H1 (cell line): ENCODE measurements around the gene OVCH2. TPM values are rescaled to one million over a fixed set of nuclear protein-coding genes. Genes with fewer than 3 reads are reported as not detected.

Experiments used
- CTCF ChIA-PET: fragments of 300-600 bp; sonication (Branson Sonifier 250); formaldehyde crosslinking; loops from one replicate; lab custom pipeline; 2021; ENCODE audit not compliant: partially characterized antibody; lab: Charles Lee
- POLR2A ChIA-PET: fragments of 300-600 bp; sonication (Branson Sonifier 250); formaldehyde crosslinking; loops from one replicate; lab custom pipeline; 2021; ENCODE audit warnings: inconsistent platforms; ENCODE audit not compliant: partially characterized antibody; lab: Charles Lee
- DNase-seq, 2 experiments: peaks; one replicate each; pipeline versions ENCODE4 v3.0.0 to v3.0.0-alpha.2; 2010 to 2022; ENCODE audit warnings: low spot score in 2 of 2, low read depth in 1 of 2, mixed read lengths in 1 of 2
- FAIRE-seq: peaks from 2 replicates; lab custom pipeline; 2011; peaks lifted over from hg19 to GRCh38; lab: Jason Lieb, UNC
- H2AFZ ChIP-seq: 2 replicates; pipeline ENCODE4 v1.8.1; 2012; ENCODE audit warnings: low read length, inconsistent platforms
- H2AK5ac ChIP-seq: 2 replicates; pipeline ENCODE4 v1.6.1; 2013; ENCODE audit warnings: low read depth, low read length
- H2BK120ac ChIP-seq: replicated peaks from 2 replicates; pipeline ENCODE3; 2013; ENCODE audit warnings: low read depth, low read length, inconsistent platforms
- H2BK12ac ChIP-seq: 2 replicates; pipeline ENCODE4 v1.6.1; 2013; ENCODE audit warnings: low read depth, low read length
- H2BK15ac ChIP-seq: 2 replicates; pipeline ENCODE4 v1.6.1; 2013; ENCODE audit warnings: low read length
- H2BK20ac ChIP-seq: 2 replicates; pipeline ENCODE4 v1.6.1; 2013; ENCODE audit warnings: low read length
- H2BK5ac ChIP-seq: 2 replicates; pipeline ENCODE4 v1.6.1; 2013; ENCODE audit warnings: low read depth, low read length
- H3K14ac ChIP-seq: 2 replicates; pipeline ENCODE4 v1.6.1; 2013; ENCODE audit warnings: inconsistent platforms; ENCODE audit not compliant: insufficient read length
- H3K18ac ChIP-seq: 2 replicates; pipeline ENCODE4 v1.6.1; 2013; ENCODE audit warnings: low read length; ENCODE audit errors: extremely low read depth
- H3K23ac ChIP-seq: 2 replicates; pipeline ENCODE4 v1.6.1; 2013; ENCODE audit warnings: inconsistent platforms; ENCODE audit not compliant: insufficient read length
- H3K23me2 ChIP-seq: 2 replicates; pipeline ENCODE4 v1.6.1; 2013; ENCODE audit warnings: low read depth, low read length
- H3K27ac ChIP-seq: 2 replicates; pipeline ENCODE4 v1.6.1; 2011; ENCODE audit warnings: low read depth, low read length, inconsistent platforms
- H3K27me3 ChIP-seq, 4 experiments: replicated peaks in 1 of 4; 1 replicate in 1 of 4; 2 replicates in 3 of 4; pipeline versions ENCODE4 v1.6.1 to v1.8.1; 2011 to 2013; ENCODE audit warnings: low read length in 3 of 4, mild to moderate bottlenecking in 3 of 4, inconsistent platforms in 2 of 4, mixed read lengths in 2 of 4, moderate library complexity in 1 of 4; ENCODE audit not compliant: control insufficient read depth in 3 of 4, insufficient read depth in 3 of 4; ENCODE audit errors: extremely low read depth in 1 of 4
- H3K36me3 ChIP-seq, 4 experiments: 2 replicates each; pipeline versions ENCODE4 v1.6.1 to v1.8.1; 2011 to 2013; ENCODE audit warnings: mild to moderate bottlenecking in 4 of 4, low read length in 3 of 4, moderate library complexity in 2 of 4, control low read depth in 1 of 4, inconsistent platforms in 1 of 4; ENCODE audit not compliant: insufficient read depth in 4 of 4, control insufficient read depth in 2 of 4
- H3K4ac ChIP-seq: replicated peaks from 2 replicates; pipeline ENCODE3; 2013; ENCODE audit warnings: low read length, low read depth, mixed read lengths, inconsistent platforms; ENCODE audit not compliant: insufficient read length
- H3K4me1 ChIP-seq, 4 experiments: replicated peaks in 1 of 4; 1 replicate in 1 of 4; 2 replicates in 3 of 4; pipeline versions ENCODE4 v1.6.1 to v1.8.1; 2011 to 2013; ENCODE audit warnings: low read length in 3 of 4, inconsistent platforms in 2 of 4, mixed read lengths in 1 of 4; ENCODE audit not compliant: insufficient read depth in 4 of 4, control insufficient read depth in 3 of 4
- H3K4me2 ChIP-seq, 2 experiments: 2 replicates each; pipeline versions ENCODE4 v1.6.1 to v1.8.1; 2011 to 2013; ENCODE audit warnings: low read depth in 2 of 2, low read length in 2 of 2, control low read depth in 1 of 2, inconsistent platforms in 1 of 2, mild to moderate bottlenecking in 1 of 2; ENCODE audit not compliant: insufficient read depth in 1 of 2
- H3K4me3 ChIP-seq, 4 experiments: fragments of 200-600, 300-600 bp in 1 of 4; sonication (generic), shearing (Covaris generic), sonication (Bioruptor Twin) in 1 of 4; 2 replicates each; pipeline versions ENCODE4 v1.5.1 to v1.8.1; 2011 to 2016; ENCODE audit warnings: low read length in 4 of 4, low read depth in 3 of 4, control low read depth in 2 of 4, inconsistent platforms in 2 of 4, mild to moderate bottlenecking in 2 of 4, mixed read lengths in 1 of 4, moderate library complexity in 1 of 4; ENCODE audit not compliant: insufficient read depth in 2 of 4; ENCODE audit errors: extremely low read depth in 1 of 4
- H3K56ac ChIP-seq: replicated peaks from 2 replicates; pipeline ENCODE3; 2013; ENCODE audit warnings: low read depth, mild to moderate bottlenecking, mixed read lengths, low read length, inconsistent platforms; ENCODE audit not compliant: insufficient read length
- H3K79me1 ChIP-seq: 2 replicates; pipeline ENCODE4 v1.6.1; 2013; ENCODE audit warnings: low read depth, low read length, control low read depth
- H3K79me2 ChIP-seq, 2 experiments: 2 replicates each; pipeline versions ENCODE4 v1.6.1 to v1.8.1; 2012 to 2013; ENCODE audit warnings: low read length in 2 of 2, mild to moderate bottlenecking in 2 of 2, inconsistent platforms in 1 of 2; ENCODE audit not compliant: insufficient read depth in 2 of 2, control insufficient read depth in 1 of 2
- H3K9ac ChIP-seq, 4 experiments: replicated peaks in 1 of 4; 1 replicate in 1 of 4; 2 replicates in 3 of 4; pipeline versions ENCODE4 v1.6.1 to v1.8.1; 2011 to 2013; ENCODE audit warnings: low read depth in 3 of 4, low read length in 3 of 4, control low read depth in 2 of 4, mild to moderate bottlenecking in 2 of 4, moderate library complexity in 2 of 4, inconsistent platforms in 1 of 4; ENCODE audit errors: extremely low read depth in 1 of 4
- H3K9me3 ChIP-seq, 2 experiments: 2 replicates each; pipeline versions ENCODE4 v1.6.1 to v1.8.1; 2012 to 2013; ENCODE audit warnings: mild to moderate bottlenecking in 2 of 2, moderate library complexity in 2 of 2, control low read depth in 1 of 2, inconsistent platforms in 1 of 2, low read depth in 1 of 2, low read length in 1 of 2, mixed read lengths in 1 of 2; ENCODE audit not compliant: insufficient read depth in 2 of 2
- H4K20me1 ChIP-seq, 2 experiments: replicated peaks in 1 of 2; 2 replicates each; pipeline versions ENCODE3 to v1.8.1; 2011 to 2013; ENCODE audit warnings: inconsistent platforms in 2 of 2, low read length in 2 of 2, mild to moderate bottlenecking in 1 of 2; ENCODE audit not compliant: insufficient read depth in 2 of 2, control insufficient read depth in 1 of 2
- H4K5ac ChIP-seq: 2 replicates; pipeline ENCODE4 v1.6.1; 2013; ENCODE audit warnings: low read length, low read depth, mixed read lengths, inconsistent platforms; ENCODE audit not compliant: insufficient read length
- H4K8ac ChIP-seq: 2 replicates; pipeline ENCODE4 v1.8.0; 2013; ENCODE audit warnings: mild to moderate bottlenecking, moderate library complexity, low read length, inconsistent platforms; ENCODE audit not compliant: insufficient read depth; ENCODE audit errors: extremely low read depth
- H4K91ac ChIP-seq: replicated peaks from 2 replicates; pipeline ENCODE3; 2013; ENCODE audit warnings: low read length, mixed read lengths, inconsistent platforms; ENCODE audit not compliant: insufficient read length
- EP300 ChIP-seq, 2 experiments: IDR thresholded peaks; 1 replicate in 1 of 2; 2 replicates in 1 of 2; pipeline ENCODE4 v1.6.1; 2011 to 2012; ENCODE audit warnings: low read depth in 2 of 2, low read length in 2 of 2, mild to moderate bottlenecking in 2 of 2, borderline replicate concordance in 1 of 2, inconsistent platforms in 1 of 2, moderate library complexity in 1 of 2
- EZH2 ChIP-seq: fragments of 200-600 bp; sonication (generic); IDR thresholded peaks from 2 replicates; pipeline ENCODE4 v1.7.1; 2012; ENCODE audit warnings: low read depth, mild to moderate bottlenecking, moderate library complexity, low read length, inconsistent platforms; ENCODE audit not compliant: severe bottlenecking
- RAD21 ChIP-seq, 2 experiments: IDR thresholded peaks in 1 of 2; conservative IDR thresholded peaks in 1 of 2; 2 replicates each; pipeline ENCODE4 v1.6.1; 2011; ENCODE audit warnings: low read depth in 2 of 2, low read length in 2 of 2, improper control_type of control experiment in 1 of 2, inconsistent platforms in 1 of 2, mild to moderate bottlenecking in 1 of 2, moderate library complexity in 1 of 2
- WGBS, 2 experiments: shearing (Covaris generic) in 1 of 2; methylation state at CpG; one replicate each; pipeline versions ENCODE4 v1.1.6 to v1.1.7; 2013 to 2015; ENCODE audit warnings: low lambda C conversion rate in 2 of 2, mixed read lengths in 2 of 2, inconsistent platforms in 1 of 2, low coverage in 1 of 2, missing lambda C conversion rate in 1 of 2; ENCODE audit not compliant: insufficient replicate concordance in 2 of 2, insufficient coverage in 1 of 2, insufficient read length in 1 of 2; ENCODE audit errors: extremely low coverage in 1 of 2, missing lambda C conversion rate in 1 of 2; 5-methylcytosine and 5-hydroxymethylcytosine counted together
- polyA plus RNA-seq, 7 experiments: library from polyadenylated mRNA; depleted of rRNA in 3 of 7; stranded (reverse) in 5 of 7; unstranded in 2 of 7; fragments of >200 nt in 5 of 7; fragments of 200-250 nt in 2 of 7; gene quantifications; 1 replicate in 5 of 7; 2 replicates in 1 of 7; 4 replicates in 1 of 7; pipeline versions ENCODE4 v1.2.1 to v1.2.3, GENCODE V29; 2011 to 2013; ENCODE audit warnings: missing spikeins in 2 of 7, mixed read lengths in 2 of 7
- total RNA-seq: library from RNA; stranded (reverse); fragmentation: NEBNext Ultra II Directional; extraction: Animal tissue kit (Norgen Biotek cat#: 25700); gene quantifications from 2 replicates; pipeline ENCODE4 v1.2.1, GENCODE V29; 2021
- TF ChIP-seq, protein P1 (sequence below): IDR thresholded peaks from 2 replicates; pipeline ENCODE4 v1.6.1; 2012; ENCODE audit warnings: low read length, inconsistent platforms

Gene OVCH2
- total and polyA plus RNA-seq, 2 of the 8 experiments (the other 6 are each of a cell fraction or from before 2014, with no cell fraction given), result 0.03 to 1.1 TPM

DNA sequence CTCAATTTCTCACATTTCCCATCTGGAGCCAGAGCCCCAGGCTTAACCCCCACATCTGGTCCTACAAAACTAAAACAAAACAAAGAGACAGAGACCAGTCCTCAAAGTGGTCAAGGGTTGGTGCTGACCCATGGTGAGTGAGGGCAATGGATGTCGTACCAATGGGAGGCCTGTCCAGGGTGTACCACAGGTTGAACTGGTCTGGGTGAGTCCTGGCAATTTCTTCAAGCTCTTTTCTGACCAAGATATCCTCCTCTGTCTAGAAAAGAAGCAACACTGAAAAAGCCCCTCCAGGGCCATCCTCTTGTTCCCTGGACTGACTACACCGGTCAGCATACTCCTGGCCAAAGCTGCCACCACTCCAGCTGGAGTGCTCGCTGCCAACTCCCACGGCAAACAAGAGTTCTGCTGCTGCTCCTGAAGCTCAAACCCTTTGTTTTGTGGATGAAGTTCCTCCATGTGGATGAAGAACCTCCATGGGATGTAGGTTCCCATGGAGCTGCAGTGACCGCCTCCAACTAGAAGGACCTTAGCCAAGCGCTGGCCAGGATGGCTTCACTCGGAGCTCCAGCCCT is 39.9 kb downstream of the OVCH2 start:
- 86% methylated on average over 6 of the region's 7 CpGs; no CpG with 5 or more reads in 1 of the 2 experiments for WGBS, 2 experiments
- no peak for FAIRE-seq

More for the DNA sequence above, 39.9 kb downstream of the OVCH2 start:
- H2AFZ ChIP-seq, result no peak overlapping the region
- H3K4me3 ChIP-seq, result no peak overlapping the region
- no peak overlapping the region for H3K18ac ChIP-seq
- no peak overlapping the region for H4K8ac ChIP-seq
- no peak overlapping the region for H2AK5ac ChIP-seq
- TF ChIP-seq EZH2 (no peak), RAD21 (IDR thresholded peaks at IDR 0.05 in 1 of 2, conservative IDR thresholded peaks at IDR 0.05 in 1 of 2; ENCODE audit: low read depth in 2 of 2, low read length in 2 of 2) (no peak), EP300 (IDR thresholded peaks at IDR 0.05; ENCODE audit: borderline replicate concordance in 1 of 2, low read depth in 2 of 2, low read length in 2 of 2) (no peak)
- TF ChIP-seq, protein P1, sequence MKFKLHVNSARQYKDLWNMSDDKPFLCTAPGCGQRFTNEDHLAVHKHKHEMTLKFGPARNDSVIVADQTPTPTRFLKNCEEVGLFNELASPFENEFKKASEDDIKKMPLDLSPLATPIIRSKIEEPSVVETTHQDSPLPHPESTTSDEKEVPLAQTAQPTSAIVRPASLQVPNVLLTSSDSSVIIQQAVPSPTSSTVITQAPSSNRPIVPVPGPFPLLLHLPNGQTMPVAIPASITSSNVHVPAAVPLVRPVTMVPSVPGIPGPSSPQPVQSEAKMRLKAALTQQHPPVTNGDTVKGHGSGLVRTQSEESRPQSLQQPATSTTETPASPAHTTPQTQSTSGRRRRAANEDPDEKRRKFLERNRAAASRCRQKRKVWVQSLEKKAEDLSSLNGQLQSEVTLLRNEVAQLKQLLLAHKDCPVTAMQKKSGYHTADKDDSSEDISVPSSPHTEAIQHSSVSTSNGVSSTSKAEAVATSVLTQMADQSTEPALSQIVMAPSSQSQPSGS, result no peak
- TF ChIP-seq, all 59 proteins: peak for 0
- peaks cover 6 to 28% of the 10 kb centered on the region in 2 experiments for H3K9me3 ChIP-seq
- H3K36me3 ChIP-seq, result peaks cover 21 to 44% (median 39%) of the 10 kb centered on the region in 4 experiments; a peak in 7 of 8 replicates
- no peak overlapping the region for H4K5ac ChIP-seq
- H3K9ac ChIP-seq, result no peak overlapping the region
- H2BK15ac ChIP-seq, result no peak overlapping the region
- no peaks in the 10 kb centered on the region for H3K4me1 ChIP-seq
- no peaks in the 10 kb centered on the region for H3K27me3 ChIP-seq
- no peaks in the 10 kb centered on the region for H3K79me2 ChIP-seq
- H4K91ac ChIP-seq, result no peak overlapping the region
- H2BK20ac ChIP-seq, result no peak overlapping the region
- H3K27ac ChIP-seq, result no peak overlapping the region
- no peak overlapping the region for H3K23ac ChIP-seq
- H3K4ac ChIP-seq, result no peak overlapping the region
- no peak overlapping the region for H3K56ac ChIP-seq
- 0 out of 2 replicates have a peak overlapping the region, but pooled peaks have one; percentile 13 for H2BK5ac ChIP-seq
- no peaks in the 10 kb centered on the region for H3K23me2 ChIP-seq
- ChIA-PET CTCF (interaction anchor here (0.6 to 5.7 kb wide), 41 partner anchors 10 to 569 kb away, joined by 3 to 46 read pairs (median 6); no protein-coding TSS in a partner anchor), POLR2A (interaction anchor here (0.8 to 1.6 kb wide), 3 partner anchors 7 to 95 kb away, joined by 3 to 5 read pairs (median 5); partner anchors contain the start of gene CYB5R2)
- H2BK12ac ChIP-seq, result no peak overlapping the region
- H2BK120ac ChIP-seq, result no peak overlapping the region
- no peak overlapping the region for H3K14ac ChIP-seq
- H3K79me1 ChIP-seq, result no peaks in the 10 kb centered on the region
- DNase-seq, result peak in 1 of 2 experiments; percentile 17
- H4K20me1 ChIP-seq, result no peaks in the 10 kb centered on the region
- no peak overlapping the region for H3K4me2 ChIP-seq
